Neuronal stem cell (in vitro differentiated cells): Measurements from ENCODE around the gene SFRP2.

Experiments used
- DNase-seq: peaks from one replicate; pipeline ENCODE4 v3.0.0-alpha.2; 2013; ENCODE audit warnings: low spot score
- H2AFZ ChIP-seq: one replicate; pipeline ENCODE4 v1.6.1; 2013; ENCODE audit warnings: mild to moderate bottlenecking, low read length, inconsistent platforms
- H2AK5ac ChIP-seq: 2 replicates; pipeline ENCODE4 v1.6.1; 2013; ENCODE audit warnings: low read depth, mild to moderate bottlenecking, inconsistent platforms, low read length, moderate library complexity, mixed read lengths
- H2BK120ac ChIP-seq: 2 replicates; pipeline ENCODE4 v1.6.1; 2013; ENCODE audit warnings: low read depth, mild to moderate bottlenecking, inconsistent platforms, low read length, moderate library complexity, mixed read lengths
- H2BK12ac ChIP-seq: one replicate; pipeline ENCODE4 v1.6.1; 2013; ENCODE audit warnings: low read length, inconsistent platforms
- H2BK15ac ChIP-seq: 2 replicates; pipeline ENCODE4 v1.6.1; 2013; ENCODE audit warnings: mild to moderate bottlenecking, low read length, inconsistent platforms, mixed read lengths
- H2BK5ac ChIP-seq: one replicate; pipeline ENCODE4 v1.6.1; 2013; ENCODE audit warnings: inconsistent platforms, mild to moderate bottlenecking, low read length, moderate library complexity
- H3K14ac ChIP-seq: one replicate; pipeline ENCODE4 v1.6.1; 2013; ENCODE audit warnings: low read length, inconsistent platforms
- H3K18ac ChIP-seq: 2 replicates; pipeline ENCODE4 v1.6.1; 2013; ENCODE audit warnings: low read length, inconsistent platforms
- H3K23ac ChIP-seq: 2 replicates; pipeline ENCODE4 v1.6.1; 2013; ENCODE audit warnings: low read depth, mild to moderate bottlenecking, mixed read lengths, low read length, inconsistent platforms; ENCODE audit not compliant: poor library complexity
- H3K27ac ChIP-seq: replicated peaks from 3 replicates; pipeline ENCODE4 v1.5.1; 2013; ENCODE audit warnings: low read length, inconsistent platforms
- H3K27me3 ChIP-seq, 3 experiments: 2 replicates each; pipeline ENCODE4 v1.6.1; 2013; ENCODE audit warnings: low read length in 3 of 3, mild to moderate bottlenecking in 2 of 3, inconsistent platforms in 1 of 3, low read depth in 1 of 3, mixed read lengths in 1 of 3, moderate library complexity in 1 of 3; ENCODE audit not compliant: control insufficient read depth in 3 of 3, insufficient read depth in 3 of 3
- H3K36me3 ChIP-seq, 2 donors: replicated peaks in 1 of 2; 2 replicates each; pipeline ENCODE4 v1.6.1; 2013; ENCODE audit warnings: low read length in 2 of 2; ENCODE audit not compliant: control insufficient read depth in 2 of 2, insufficient read depth in 2 of 2
- H3K4ac ChIP-seq: 2 replicates; pipeline ENCODE4 v1.6.1; 2013; ENCODE audit warnings: inconsistent platforms, mild to moderate bottlenecking, low read length, moderate library complexity
- H3K4me1 ChIP-seq, 2 donors: 1 replicate in 1 of 2; 2 replicates in 1 of 2; pipeline ENCODE4 v1.6.1; 2013; ENCODE audit warnings: low read length in 2 of 2, low read depth in 1 of 2; ENCODE audit not compliant: control insufficient read depth in 2 of 2, insufficient read depth in 1 of 2
- H3K4me2 ChIP-seq: one replicate; pipeline ENCODE4 v1.6.1; 2013; ENCODE audit warnings: mild to moderate bottlenecking, low read length, inconsistent platforms; ENCODE audit not compliant: insufficient read depth, poor library complexity, severe bottlenecking
- H3K4me3 ChIP-seq, 2 donors: 2 replicates each; pipeline ENCODE4 v1.5.1; 2013; ENCODE audit warnings: low read length in 2 of 2, mild to moderate bottlenecking in 2 of 2, inconsistent platforms in 1 of 2, moderate library complexity in 1 of 2
- H3K79me1 ChIP-seq: one replicate; pipeline ENCODE4 v1.6.1; 2013; ENCODE audit warnings: low read depth, mild to moderate bottlenecking, inconsistent platforms, low read length, moderate library complexity
- H3K9ac ChIP-seq: one replicate; pipeline ENCODE4 v1.6.1; 2013; ENCODE audit warnings: mild to moderate bottlenecking, low read depth, low read length, inconsistent platforms; ENCODE audit not compliant: poor library complexity
- H3K9me3 ChIP-seq, 2 donors: replicated peaks in 1 of 2; 2 replicates each; pipeline versions ENCODE3 to v1.6.1; 2013; ENCODE audit warnings: low read length in 2 of 2, mild to moderate bottlenecking in 2 of 2, inconsistent platforms in 1 of 2, low read depth in 1 of 2, mixed read lengths in 1 of 2, moderate library complexity in 1 of 2; ENCODE audit not compliant: control insufficient read depth in 2 of 2, insufficient read depth in 1 of 2
- H4K8ac ChIP-seq: one replicate; pipeline ENCODE4 v1.6.1; 2013; ENCODE audit warnings: low read depth, mild to moderate bottlenecking, inconsistent platforms, low read length, moderate library complexity
- H4K91ac ChIP-seq: one replicate; pipeline ENCODE4 v1.6.1; 2013; ENCODE audit warnings: low read length, low read depth, mild to moderate bottlenecking, inconsistent platforms; ENCODE audit not compliant: poor library complexity
- WGBS, 2 donors: extraction: QIAGEN DNeasy Blood & Tissue Kit; methylation state at CpG; one replicate each; pipeline ENCODE4 v1.1.7; 2013; ENCODE audit warnings: missing lambda C conversion rate in 2 of 2, mixed read lengths in 1 of 2; ENCODE audit not compliant: insufficient read length in 2 of 2, insufficient replicate concordance in 1 of 2; ENCODE audit errors: extremely low coverage in 2 of 2; 5-methylcytosine and 5-hydroxymethylcytosine counted together

SFRP2 gene

DNA sequence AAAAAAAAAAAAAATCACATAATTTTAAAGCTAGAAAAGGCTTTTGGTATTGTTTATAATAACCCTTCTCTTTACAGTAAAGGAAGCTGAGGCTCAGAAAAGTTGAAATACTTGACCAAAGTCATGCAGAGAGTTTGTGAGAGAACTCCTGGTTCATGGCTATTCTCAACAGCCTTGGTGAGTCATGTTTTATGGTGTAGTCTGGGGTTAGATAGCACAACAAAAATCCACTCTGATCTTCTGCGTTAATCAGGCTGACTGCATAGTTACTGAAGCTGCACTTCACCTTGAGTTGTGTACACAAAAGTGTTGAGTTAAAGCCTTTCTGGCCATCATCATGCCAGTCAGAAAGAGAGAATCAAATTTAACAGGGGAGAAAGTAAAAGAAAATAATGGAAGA lies 19.3 kb upstream of the SFRP2 start:
- no CpG with 5 or more reads among the region's 1 CpG for WGBS, 2 donors
- no peak for DNase-seq
- H3K9ac ChIP-seq = no peak overlapping the region

DNA sequence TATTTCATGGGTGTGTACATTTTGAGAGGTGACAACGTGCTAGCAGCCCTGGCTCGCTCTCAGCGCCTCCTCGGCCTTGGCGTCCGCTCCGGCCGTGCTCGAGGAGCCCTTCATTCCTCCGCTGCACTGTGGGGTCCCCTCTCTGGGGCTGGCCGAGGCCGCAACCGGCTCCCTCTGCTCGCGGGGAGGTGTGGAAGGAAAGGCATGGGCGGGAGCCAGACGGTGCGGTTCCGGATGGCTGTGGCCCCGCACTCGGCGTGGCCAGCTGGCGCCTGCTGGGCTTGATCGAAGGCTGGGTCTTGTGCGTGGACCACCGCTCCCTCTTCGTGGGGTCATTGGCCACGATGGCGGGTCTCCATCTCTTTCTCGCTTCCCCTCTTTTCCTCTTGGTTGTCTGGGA lies 17.2 kb upstream of the SFRP2 start:
- Histone ChIP-seq H4K91ac (no peak overlapping the region), H3K4ac (no peak overlapping the region), H3K14ac (no peak overlapping the region)

More for the DNA sequence above, 19.3 kb upstream of the SFRP2 start:
- Histone ChIP-seq H3K9me3 (peaks cover 4 to 6% of the 10 kb centered on the region in 2 donors), H3K18ac (no peak overlapping the region), H3K4ac (no peak overlapping the region), H3K23ac (no peak overlapping the region), H3K14ac (no peak overlapping the region), H2AFZ (no peak overlapping the region), H3K4me3 (no peak overlapping the region), H3K27me3 (no peaks in the 10 kb centered on the region), H2AK5ac (no peak overlapping the region), H2BK12ac (no peak overlapping the region), H4K8ac (no peak overlapping the region), H3K79me1 (no peaks in the 10 kb centered on the region), H2BK120ac (no peak overlapping the region), H3K4me1 (peaks cover 0 to 3% of the 10 kb centered on the region in 2 donors), H3K36me3 (no peaks in the 10 kb centered on the region), H3K27ac (no peak overlapping the region), H2BK5ac (no peak overlapping the region), H2BK15ac (no peak overlapping the region), H3K4me2 (no peak overlapping the region), H4K91ac (no peak overlapping the region)

DNA sequence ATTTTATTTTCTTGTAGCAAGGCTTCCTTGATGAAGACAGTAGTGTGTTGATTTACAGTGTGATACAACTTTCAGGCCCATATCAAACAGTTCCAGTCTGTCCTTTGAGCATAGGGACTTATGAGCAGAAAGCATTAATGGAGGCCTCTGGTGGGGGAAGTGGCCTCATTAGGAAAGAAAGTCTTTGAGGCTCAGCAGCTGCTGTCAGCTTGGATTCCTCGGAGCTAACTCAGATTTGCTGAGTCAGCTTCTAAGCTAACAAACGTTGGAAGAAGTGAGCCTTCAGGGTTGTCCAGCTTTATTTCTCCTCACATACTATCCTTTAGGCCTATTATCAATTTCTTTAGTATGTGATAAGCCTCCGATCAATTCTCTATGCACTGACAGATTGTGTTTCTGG lies 15.8 kb upstream of the SFRP2 start:
- no peak overlapping the region for H4K8ac ChIP-seq
- H3K79me1 ChIP-seq = no peaks in the 10 kb centered on the region
- H2BK120ac ChIP-seq = no peak overlapping the region
- H3K14ac ChIP-seq = no peak overlapping the region
- H3K27ac ChIP-seq = no peak overlapping the region
- no peaks in the 10 kb centered on the region for H3K27me3 ChIP-seq
- no peak overlapping the region for H3K4me3 ChIP-seq
- H3K4me2 ChIP-seq = no peak overlapping the region
- no peak overlapping the region for H3K9ac ChIP-seq
- H2BK15ac ChIP-seq = no peak overlapping the region
- WGBS, 2 donors = no CpG with 5 or more reads among the region's 3 CpGs
- no peak overlapping the region for H2AK5ac ChIP-seq
- no peaks in the 10 kb centered on the region for H3K36me3 ChIP-seq
- no peak overlapping the region for H4K91ac ChIP-seq
- DNase-seq = no peak
- H3K4ac ChIP-seq = no peak overlapping the region
- peaks cover 2 to 4% of the 10 kb centered on the region in 2 donors for H3K4me1 ChIP-seq
- H3K23ac ChIP-seq = no peak overlapping the region
- H3K18ac ChIP-seq = no peak overlapping the region
- no peak overlapping the region for H2AFZ ChIP-seq
- H3K9me3 ChIP-seq = peaks cover 4 to 6% of the 10 kb centered on the region in 2 donors
- no peak overlapping the region for H2BK5ac ChIP-seq
- no peak overlapping the region for H2BK12ac ChIP-seq

More for the DNA sequence above, 17.2 kb upstream of the SFRP2 start:
- no peak overlapping the region for H2BK120ac ChIP-seq
- peaks cover 4 to 6% of the 10 kb centered on the region in 2 donors for H3K9me3 ChIP-seq
- no peak overlapping the region for H4K8ac ChIP-seq
- peak overlapping the region; percentile 28 for H3K23ac ChIP-seq
- no peaks in the 10 kb centered on the region for H3K79me1 ChIP-seq
- H2BK12ac ChIP-seq = no peak overlapping the region
- no peak overlapping the region for H3K27ac ChIP-seq
- no peak overlapping the region for H3K9ac ChIP-seq
- DNase-seq = no peak
- WGBS, 2 donors = no CpG with 5 or more reads among the region's 30 CpGs
- H3K4me1 ChIP-seq = peaks cover 0 to 4% of the 10 kb centered on the region in 2 donors
- peak overlapping the region; percentile 29 for H2BK5ac ChIP-seq
- no peaks in the 10 kb centered on the region for H3K36me3 ChIP-seq
- no peak overlapping the region for H3K4me2 ChIP-seq
- no peak overlapping the region for H2BK15ac ChIP-seq
- H3K27me3 ChIP-seq = no peaks in the 10 kb centered on the region
- H2AFZ ChIP-seq = no peak overlapping the region
- H3K18ac ChIP-seq = peak overlapping the region; percentile 42
- H3K4me3 ChIP-seq = no peak overlapping the region
- no peak overlapping the region for H2AK5ac ChIP-seq

DNA sequence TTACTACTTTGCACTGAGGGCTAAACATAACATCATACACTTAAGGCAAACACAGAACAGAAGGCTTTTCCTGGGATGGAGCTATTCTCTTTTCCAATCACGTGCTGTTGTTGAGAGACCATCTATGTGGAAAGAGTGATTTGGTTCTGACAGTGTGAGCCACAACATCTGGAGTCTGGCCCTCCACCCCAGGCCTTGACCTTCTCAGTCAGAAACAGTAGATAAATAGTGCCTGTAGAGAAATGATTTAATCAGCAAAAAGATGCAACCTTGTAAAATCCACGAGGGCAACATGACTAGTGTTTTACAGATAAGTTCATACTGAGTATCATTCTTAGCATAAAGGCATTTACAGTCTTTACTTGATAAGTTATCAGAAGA lies 10.8 kb upstream of the SFRP2 start:
- no peaks in the 10 kb centered on the region for H3K79me1 ChIP-seq
- H3K36me3 ChIP-seq = no peaks in the 10 kb centered on the region
- no peak overlapping the region for H3K4me2 ChIP-seq
- no peak overlapping the region for H4K91ac ChIP-seq
- H3K4me1 ChIP-seq = peaks cover 3 to 8% of the 10 kb centered on the region in 2 donors
- no peak overlapping the region for H3K4ac ChIP-seq
- no peak overlapping the region for H2AK5ac ChIP-seq
- no peak overlapping the region for H3K27ac ChIP-seq
- H2BK15ac ChIP-seq = no peak overlapping the region
- H3K23ac ChIP-seq = no peak overlapping the region
- no peak overlapping the region for H2AFZ ChIP-seq
- H4K8ac ChIP-seq = no peak overlapping the region
- H3K27me3 ChIP-seq = no peaks in the 10 kb centered on the region
- H3K9me3 ChIP-seq = peaks cover 0 to 1% of the 10 kb centered on the region in 2 donors
- DNase-seq = no peak
- WGBS, 2 donors = no CpG with 5 or more reads among the region's 2 CpGs
- H2BK120ac ChIP-seq = no peak overlapping the region
- no peak overlapping the region for H2BK12ac ChIP-seq
- no peak overlapping the region for H3K14ac ChIP-seq
- H3K4me3 ChIP-seq = no peak overlapping the region
- H3K18ac ChIP-seq = no peak overlapping the region
- H3K9ac ChIP-seq = no peak overlapping the region
- H2BK5ac ChIP-seq = no peak overlapping the region
